Measurements from ENCODE around the gene PGS1.
"Not testable (repeated sequence)": the region's sequence is repeated elsewhere in the genome, so short reads cannot be mapped to it uniquely, and the experiment has no call there.

PGS1 gene

GRCh38 chr17:78449983-78450595 is 71.6 kb downstream of the PGS1 start:
- no peak for FAIRE-seq

- no peak for FAIRE-seq
These were observed 72.4 kb downstream of the PGS1 start for GRCh38 chr17:78450696-78451345.

- FAIRE-seq = no peak
These were observed 73.3 kb downstream of the PGS1 start for GRCh38 chr17:78451753-78452152.

GRCh38 chr17:78454346-78454745 is 75.9 kb downstream of the PGS1 start:
- no peak for FAIRE-seq

- FAIRE-seq = no peak
These were observed 79.6 kb downstream of the PGS1 start for GRCh38 chr17:78458091-78458490.

GRCh38 chr17:78458736-78459335 is 80.4 kb downstream of the PGS1 start:
- no peak for FAIRE-seq

- no peak for FAIRE-seq
These were observed 81.2 kb downstream of the PGS1 start for GRCh38 chr17:78459696-78460095.

GRCh38 chr17:78460176-78460675 is 81.8 kb downstream of the PGS1 start:
- FAIRE-seq = no peak

- no peak for FAIRE-seq
These were observed 82.7 kb downstream of the PGS1 start for GRCh38 chr17:78460951-78461798.

- FAIRE-seq = no peak
These were observed 83.3 kb downstream of the PGS1 start for GRCh38 chr17:78461799-78462053.

GRCh38 chr17:78462148-78462547 is 83.7 kb downstream of the PGS1 start:
- no peak for FAIRE-seq

- FAIRE-seq = not testable (repeated sequence)
These were observed 87.8 kb downstream of the PGS1 start for GRCh38 chr17:78466109-78466785.

- no peak for FAIRE-seq
These were observed 88.6 kb downstream of the PGS1 start for GRCh38 chr17:78466786-78467715.

- FAIRE-seq = no peak
These were observed 89.9 kb downstream of the PGS1 start for GRCh38 chr17:78468366-78468765.

GRCh38 chr17:78469443-78469842 is 91.0 kb downstream of the PGS1 start:
- no peak for FAIRE-seq

- no peak for FAIRE-seq
These were observed 93.2 kb downstream of the PGS1 start for GRCh38 chr17:78471635-78472034.

GRCh38 chr17:78472035-78472905 is 93.8 kb downstream of the PGS1 start:
- no peak for FAIRE-seq

GRCh38 chr17:78473951-78474613 is 95.6 kb downstream of the PGS1 start:
- FAIRE-seq = no peak
